NCI-H774 (cell line): Measurements from ENCODE around the gene FRYL.
"Not testable (repeated sequence)": the region's sequence is repeated elsewhere in the genome, so short reads cannot be mapped to it uniquely, and the experiment has no call there.

ENCODE experiments used
- DNase-seq: peaks from one replicate; lab custom pipeline; 2025; lab: John Stamatoyannopoulos, UW

The FRYL gene

DNA sequence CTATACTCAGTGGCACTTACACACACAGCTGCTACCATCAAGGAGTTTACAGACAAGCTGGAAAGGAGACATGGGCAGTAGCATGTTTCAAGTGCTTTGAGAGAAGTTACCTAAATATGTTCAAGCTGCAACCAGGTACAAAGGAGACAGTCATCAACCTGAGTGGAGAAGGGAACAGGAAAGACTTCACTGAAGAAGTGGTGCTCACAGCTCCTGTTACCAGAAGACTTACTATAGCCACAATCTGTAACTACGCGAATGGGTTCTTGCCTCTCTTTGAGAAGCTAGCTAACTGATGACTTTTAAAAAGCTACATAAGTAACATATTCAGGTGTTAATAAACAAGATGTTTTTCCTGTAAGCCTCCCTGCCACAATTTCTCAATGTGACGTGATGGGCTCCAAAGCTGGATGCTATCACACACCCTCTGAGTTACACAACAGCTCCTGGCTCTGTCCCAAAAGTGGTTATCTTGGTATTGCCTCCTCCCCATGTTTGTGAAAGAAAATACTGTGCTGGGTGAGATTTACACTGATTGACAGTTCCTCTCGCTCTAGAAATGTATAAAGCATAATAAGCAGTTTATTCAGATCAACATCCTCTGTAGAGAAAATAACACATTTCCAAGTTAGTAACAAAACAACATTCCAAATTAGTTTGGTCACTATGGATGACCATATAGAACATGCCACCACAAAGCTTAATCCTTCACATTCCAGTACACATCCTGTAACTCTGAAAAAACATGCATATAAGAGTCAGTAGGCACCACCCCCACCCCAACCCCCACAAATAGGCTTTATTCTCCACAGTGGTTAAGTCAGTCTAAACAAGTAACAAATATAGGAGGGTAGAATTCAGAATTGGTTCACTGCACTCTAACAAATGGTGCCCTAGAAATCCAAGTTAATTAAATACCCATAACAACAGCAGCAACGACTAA lies 81.8 kb downstream of the FRYL start:
- no peak for DNase-seq

DNA sequence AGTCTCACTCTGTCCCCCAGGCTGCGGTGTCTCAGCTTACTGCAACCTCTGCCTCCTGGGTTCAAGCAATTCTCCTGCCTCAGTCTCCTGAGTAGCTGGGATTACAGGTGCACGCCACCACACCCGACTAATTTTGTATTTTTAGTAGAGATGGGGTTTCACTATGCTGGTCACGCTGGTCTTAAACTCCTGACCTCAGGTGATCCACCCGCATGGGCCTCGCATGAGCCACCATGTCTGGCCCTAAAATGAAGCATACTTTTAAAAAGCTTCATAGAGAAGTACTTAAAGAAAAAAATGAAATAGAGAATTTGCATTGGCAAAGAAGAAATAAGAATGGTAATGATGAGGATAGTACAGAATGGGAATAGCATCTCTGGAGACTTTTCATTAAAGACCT lies 82.6 kb downstream of the FRYL start:
- DNase-seq, result not testable (repeated sequence)

DNA sequence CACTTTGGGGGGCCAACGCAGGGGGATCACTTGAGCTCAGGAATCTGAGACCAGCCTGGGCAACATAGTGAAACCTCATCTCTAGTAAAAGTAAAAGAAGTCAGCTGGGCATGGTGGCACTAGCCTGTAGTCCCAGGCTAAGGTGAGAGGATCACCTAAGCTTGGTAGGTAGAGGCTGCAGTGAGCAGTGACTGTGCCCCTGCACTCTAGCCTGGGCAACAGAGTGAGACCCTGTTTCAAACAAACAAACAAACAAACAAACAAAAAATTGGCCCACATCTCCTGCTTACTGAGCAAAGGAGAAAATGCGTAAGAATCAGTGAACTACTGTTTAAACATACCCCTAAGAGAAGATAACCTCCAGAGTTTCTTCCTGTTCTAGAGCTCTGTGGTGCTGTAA lies 85.3 kb downstream of the FRYL start:
- no peak for DNase-seq

DNA sequence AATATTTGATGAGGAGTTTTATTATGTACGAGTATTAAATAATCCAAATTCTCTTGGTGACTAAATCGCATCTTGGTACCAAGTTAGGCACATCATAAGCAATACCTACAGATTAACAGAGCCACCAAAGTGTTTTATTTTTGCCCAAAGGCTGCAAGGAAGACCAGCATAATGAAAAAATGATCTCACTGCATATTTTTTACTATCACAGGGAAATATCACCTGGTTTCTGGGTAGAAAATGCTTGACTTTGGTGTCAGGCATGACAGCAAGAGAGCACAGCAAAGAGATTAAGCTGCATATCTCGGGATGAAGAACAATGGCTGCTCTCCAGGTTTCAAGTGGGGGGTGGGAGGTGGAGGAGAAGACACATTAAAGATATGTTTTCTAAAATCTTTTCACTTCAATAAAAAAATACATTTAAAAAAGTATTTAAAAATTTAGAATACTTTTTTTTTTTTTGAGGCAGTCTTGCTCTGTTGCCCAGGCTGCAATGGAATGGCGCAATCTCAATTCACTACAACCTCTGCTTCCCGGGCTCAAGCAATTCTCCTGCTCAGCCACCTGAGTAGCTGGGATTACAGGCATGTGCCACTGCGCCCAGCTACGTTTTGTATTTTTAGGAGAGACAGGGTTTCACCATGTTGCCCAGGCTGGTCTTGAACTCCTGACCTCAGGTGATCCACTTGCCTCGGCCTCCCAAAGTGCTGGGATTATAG lies 86.1 kb downstream of the FRYL start:
- DNase-seq, result no peak

DNA sequence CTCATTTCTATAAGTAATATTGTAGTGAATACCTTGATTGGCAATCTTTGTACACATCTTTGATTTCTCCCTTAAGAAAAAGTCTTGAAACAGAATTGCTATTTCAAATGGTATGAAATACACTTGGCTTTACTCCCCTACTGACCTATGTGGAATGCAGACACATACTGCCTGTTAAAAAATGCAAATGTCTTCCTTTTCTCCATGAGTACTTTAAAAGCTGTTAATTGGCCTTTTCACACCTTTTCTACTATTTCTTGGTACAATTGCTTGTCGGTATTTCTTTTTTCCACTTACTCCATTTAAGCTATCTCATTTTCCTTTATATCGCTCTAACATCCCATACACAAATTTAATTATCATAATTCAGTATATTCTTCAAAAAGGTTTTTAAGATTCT lies 87.2 kb downstream of the FRYL start:
- DNase-seq, result no peak

DNA sequence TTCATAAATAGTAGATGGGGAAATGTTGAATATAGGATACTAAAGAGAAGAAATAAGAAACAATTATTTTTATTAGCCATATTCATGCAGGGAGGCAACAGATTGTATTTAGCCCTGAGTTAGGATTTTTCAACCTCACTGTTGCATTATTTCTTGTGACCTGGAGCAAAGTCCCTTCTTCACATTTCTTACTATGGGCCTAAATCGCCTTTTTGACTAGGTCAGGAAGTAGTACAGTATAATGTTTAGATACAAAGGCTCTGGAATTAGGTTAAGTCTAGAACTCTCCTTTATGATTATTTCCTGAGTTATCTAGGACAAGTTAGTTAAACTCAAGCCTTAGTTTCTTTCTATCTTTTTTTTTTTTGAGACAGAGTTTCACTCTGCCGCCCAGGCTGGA lies 88.0 kb downstream of the FRYL start:
- no peak for DNase-seq

DNA sequence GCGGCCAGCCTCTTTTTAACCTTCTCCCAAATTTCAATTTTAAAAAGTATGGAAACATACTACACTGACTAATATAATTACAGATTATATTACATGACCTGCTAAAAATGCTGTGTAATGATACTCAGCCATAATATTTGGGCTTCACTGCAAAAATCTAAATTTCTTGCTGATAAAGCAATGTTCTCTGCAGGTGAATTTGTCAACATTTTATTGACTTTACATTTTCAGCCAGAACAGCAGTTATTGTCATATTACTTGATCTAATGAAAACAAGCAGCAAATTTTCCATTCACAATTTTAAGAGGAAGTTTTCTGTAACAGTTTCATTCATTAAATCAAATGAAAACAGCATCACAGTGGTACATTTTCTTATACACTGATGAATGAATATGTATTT lies 91.1 kb downstream of the FRYL start:
- DNase-seq, result no peak

DNA sequence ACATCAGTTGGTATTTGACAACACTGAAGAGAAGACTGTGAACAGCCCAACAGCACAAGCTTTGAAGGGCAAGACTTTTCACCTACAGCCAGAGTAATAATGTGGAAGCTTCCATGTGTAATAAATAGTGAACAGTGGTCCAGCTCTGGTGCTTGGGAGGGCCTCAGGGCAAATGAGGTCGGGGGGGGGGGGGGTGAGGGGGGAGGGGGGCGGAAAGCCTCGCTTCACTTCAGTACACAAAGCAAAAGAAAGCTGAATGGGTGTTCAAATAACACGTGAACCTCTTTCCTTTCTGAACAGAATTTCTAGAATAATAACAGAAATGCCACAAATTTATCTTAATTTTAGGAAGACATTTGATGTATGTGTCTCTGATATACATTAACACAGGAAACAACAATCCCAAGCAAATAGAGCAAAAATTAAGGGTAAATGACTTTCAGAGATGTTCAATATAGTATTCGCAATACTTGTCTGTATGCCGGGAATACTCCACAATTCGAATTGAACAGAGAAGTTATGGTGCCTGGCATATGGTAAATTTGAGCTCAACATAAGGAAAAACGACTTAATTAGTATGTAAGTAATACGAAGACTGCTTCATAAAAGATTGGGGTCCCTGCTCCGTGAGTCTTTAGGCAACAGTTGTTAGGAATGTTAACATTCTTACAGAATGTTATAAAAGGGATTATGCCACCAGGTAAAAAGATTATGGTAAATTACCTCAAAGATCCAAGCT lies 92.6 kb downstream of the FRYL start:
- DNase-seq, result no peak

DNA sequence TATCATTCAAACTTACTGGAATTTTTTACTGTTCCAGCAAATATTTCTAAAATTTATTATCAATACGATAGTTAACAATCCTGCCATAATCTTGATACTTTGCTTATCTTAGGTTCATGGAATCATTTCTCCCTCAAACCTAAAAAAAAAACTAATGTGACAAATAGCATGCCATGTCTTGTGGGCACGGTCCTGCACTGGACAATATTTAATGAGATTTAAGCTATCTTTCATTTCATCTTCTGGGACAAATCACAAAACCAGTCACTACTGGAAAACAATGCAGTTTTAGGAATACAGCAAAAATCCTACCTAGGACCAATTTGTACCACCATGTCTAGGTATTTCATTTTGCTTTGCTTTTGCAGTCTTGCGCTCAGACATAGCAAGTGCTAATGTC lies 93.7 kb downstream of the FRYL start:
- DNase-seq, result no peak

DNA sequence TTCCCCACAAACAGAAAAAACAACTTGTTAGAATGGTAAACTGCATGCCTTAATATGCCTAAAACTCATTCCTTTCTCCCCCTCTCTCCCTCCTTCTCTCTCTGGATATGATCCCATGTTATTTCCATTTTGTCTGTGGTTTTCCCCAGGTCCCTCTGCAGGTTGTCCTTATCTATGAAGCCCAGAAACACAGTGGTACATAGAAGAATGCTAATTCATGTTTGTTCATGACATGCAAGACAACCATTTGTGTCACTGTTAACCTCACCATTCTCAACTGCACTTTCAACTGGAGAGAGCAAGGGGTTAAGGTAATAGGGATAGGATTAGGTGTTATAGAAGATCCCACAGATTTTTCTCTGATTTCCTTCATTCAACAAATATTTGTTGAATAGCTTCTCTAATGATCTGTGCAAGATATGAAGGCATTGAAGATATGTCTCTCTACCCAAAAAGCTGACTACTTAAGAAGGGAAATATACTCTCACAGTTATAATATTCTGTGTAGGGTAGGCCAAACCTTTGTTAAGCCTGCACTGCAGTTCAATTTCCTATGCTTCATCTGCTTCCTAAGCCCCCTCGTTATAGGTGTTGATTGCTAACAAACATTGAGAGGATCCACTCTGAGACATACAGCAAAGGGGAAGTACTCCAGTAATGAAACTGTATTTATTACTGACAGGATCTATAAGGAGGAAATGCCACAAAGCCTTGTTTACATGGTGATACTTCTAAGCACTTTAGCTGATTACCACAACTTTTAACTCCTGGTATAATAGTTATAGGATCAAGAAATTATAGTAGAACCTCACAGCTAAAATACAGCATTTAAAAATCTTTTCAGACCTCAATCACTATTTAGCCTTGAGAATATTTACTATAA lies 96.1 kb downstream of the FRYL start:
- DNase-seq, result no peak

DNA sequence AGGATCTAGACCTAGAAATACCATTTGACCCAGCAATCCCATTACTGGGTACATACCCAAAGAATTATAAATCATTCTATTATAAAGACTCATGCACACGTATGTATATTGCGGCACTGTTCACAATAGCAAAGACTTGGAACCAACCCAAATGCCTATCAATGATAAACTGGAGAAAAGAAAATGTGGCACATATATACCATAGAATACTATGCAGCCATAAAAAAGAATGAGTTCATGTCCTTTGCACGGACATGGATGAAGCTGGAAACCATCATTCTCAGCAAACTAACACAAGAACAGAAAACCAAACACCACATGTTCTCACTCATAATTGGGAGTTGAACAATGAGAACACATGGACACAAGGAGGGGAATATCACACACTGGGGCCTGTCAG lies 97.2 kb downstream of the FRYL start:
- DNase-seq, result not testable (repeated sequence)

DNA sequence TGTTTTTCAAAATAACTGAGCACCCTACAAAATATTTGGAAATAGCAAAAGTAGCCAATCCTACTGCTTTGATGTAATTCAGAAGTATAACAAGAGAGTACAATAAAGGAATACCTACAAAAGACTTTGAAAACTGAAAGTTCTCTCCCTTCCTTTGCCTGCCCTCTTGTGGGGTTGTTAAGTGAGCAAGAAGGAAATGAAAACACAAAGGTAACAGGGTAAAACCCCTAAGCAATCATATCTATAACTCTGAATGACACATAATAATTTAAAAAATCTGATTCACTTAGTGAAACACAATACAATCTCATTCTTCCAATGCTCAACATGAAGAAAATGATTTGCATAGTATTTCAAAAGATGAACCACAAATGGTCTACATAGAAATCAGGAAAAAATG lies 98.2 kb downstream of the FRYL start:
- DNase-seq, result no peak

DNA sequence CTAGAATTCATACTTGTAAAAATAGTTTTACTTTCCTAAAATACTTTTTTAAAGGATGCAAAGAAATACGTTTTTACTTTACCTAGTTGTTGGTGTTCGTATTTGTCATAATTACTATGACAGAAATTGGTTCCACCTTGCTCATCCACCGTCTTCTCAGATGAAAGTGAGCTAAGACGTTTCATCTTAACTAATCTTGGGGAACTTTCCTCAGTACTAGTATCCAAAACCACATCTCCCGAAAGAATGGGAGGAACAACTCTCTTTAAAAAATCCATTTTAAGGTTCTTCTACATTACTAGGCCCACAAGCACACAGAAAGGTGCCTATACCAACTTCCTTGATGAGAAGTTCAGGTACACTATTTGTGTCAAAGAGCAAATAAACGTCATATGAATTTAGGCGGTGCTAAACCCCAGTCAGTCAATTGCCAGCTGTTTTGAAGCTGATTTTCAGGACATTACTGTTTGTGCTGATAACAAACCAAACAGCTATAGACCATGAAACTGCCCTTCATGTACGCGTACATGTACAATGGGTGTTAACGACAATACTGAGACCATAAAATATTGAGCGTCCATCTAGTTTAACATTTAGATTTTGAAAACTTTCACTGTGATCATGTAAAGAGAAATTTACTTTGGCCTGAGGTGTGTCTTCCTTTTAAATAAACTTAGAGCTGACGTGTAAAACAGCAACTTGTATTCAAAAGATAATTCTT lies 99.1 kb downstream of the FRYL start:
- DNase-seq, result no peak

DNA sequence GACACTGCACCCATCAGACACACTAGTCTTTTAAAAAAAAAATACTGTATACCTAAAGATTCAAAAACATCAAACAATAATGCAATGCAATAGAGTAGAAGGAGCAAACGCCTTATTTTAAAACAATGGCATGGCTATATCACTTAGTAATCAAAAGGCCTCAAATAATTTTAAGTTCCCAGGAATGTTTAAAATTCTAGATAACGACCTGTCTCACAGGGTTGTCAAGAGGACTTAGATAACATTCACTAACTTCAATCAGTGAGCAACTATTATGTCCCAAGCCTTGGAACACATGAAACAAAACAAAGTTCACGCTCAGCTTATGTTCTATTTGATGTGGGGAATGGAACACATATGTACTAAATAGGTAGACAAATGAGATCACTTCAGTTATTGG lies 106.5 kb downstream of the FRYL start:
- no peak for DNase-seq

DNA sequence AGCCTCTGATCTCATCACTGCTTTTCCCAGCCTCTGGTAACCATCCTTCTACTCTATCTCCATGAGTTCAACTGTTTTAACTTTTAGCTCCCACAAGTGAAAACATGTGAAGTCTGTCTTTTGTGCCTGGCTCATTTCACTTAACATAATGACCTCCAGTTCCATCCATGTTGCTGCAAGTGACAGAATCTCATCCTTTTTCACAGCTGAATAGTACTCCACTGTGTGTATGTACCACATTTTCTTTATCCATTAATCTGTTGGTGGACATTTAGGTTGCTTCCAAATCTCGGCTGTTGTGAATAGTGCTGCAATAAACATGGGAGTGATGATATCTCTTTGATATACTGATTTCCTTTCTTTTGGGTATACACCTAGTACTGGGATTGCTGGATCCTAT lies 109.5 kb downstream of the FRYL start:
- DNase-seq, result no peak

DNA sequence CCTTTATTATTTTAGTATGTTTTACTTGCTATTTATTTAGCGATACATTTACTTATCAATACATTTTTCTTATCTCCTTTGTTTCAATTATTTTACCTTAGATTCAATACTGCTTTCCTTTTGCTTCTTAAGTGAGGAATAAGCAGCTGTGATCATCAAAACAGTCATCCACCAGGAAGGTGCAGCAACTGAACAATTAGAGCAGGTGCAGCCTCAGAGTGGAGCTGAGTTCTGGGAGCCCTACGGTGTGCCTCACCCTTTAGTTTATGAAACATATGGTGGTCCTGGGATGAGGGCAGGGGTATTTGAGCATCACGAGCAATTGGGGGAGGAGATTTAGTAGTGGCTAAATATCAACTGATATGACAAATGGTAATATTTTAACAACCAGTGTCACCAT lies 111.0 kb downstream of the FRYL start:
- no peak for DNase-seq

DNA sequence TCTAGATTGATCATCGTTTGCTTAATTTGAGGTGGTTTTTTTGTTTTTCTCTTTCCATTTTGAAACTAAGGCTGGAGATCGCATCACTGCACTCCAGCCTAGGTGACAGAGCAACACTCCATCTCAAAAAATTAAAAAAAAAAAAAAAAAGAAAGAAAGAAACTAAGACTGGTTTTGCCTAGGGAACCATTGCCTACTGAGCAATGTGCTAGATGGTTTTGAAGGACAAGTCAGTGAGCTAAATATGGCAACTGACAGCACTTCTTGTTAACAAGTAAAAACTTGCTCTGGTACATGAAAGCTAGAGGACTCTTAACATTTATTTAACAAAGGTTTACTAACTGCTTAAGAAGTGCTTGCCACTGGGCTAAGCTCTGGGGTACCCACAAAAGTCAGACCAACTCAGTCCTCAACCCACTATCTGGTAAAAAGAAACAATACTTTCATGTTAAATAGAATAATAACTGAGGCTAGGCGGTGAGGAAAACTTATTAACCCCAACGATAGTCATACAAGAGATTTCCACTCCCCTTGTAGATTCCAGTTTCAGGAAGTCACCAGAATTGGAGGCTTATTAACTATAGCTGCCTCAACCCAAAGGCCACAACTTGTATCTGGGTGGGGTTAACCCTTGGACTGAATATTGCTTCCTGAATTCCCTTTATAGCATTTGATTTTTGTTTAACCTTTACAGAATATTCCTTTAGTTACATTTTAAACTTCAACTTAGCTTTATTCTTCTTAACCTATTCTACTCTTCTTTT lies 111.6 kb downstream of the FRYL start:
- no peak for DNase-seq

DNA sequence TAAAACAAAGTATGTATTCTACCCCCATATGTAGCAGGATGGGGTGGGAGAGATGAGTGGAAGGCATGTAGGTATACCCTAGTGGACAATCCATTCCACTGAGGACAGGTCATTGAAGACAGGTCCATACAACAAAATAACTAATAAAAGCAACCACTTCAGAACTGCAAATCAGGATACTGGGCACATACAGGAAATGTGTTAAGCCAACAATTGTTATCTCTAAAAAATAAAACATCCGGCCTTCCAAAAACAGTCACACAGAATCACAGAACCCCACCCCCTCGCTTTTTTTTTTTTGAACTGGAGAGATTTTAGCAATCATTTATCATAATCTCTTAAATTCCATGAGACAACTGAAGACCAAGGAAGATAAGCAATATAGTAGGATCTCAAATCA lies 112.9 kb downstream of the FRYL start:
- no peak for DNase-seq

DNA sequence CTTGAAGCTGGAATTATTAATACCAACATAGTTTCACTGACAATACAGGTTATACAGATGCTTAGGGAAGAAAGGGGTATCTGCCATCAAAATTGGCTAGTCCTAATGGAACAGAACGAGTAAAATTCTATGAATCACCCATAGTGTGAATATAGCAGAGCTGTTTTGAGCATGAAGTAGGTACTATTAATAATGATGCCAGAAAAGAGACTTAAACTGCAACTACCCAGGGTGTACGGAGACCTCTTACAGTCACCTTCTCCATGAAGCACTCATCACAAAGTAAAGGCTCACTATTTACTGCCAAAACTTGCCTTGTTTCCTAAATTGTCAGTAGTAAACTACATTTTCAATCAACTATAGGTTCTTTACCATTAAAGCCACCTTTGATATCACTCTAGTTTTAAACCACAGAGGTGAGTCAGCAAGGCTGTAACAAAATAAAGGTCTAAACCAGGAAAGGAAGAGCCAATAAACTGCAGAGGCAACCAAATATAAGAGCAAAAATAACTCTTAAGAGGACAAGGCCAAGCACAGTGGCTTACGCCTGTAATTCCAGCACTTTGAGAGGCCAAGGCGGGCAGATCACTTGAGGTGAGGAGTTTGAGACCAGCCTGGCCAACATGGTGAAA lies 114.4 kb downstream of the FRYL start:
- no peak for DNase-seq

DNA sequence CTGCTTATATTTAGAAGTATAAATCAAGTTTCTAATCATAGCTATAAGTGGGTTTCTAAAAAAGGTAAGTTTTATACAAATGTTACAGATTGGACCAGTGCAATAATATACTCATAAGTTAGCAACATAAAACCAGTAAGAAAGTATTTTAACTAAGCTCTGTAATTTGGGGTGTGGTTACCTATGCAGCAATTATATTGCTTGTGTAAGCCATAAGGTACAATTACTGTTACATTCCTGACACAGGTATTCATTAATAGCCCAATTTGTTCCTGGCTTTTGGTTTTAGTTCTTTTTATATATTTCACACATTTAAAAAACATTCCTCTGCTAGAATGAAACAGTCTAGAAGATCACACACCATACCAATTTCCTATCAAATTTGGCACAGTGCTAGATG lies 115.1 kb downstream of the FRYL start:
- no peak for DNase-seq
